Thyroid gland (tissue), 4 donors: ENCODE results near the gene NFIX.
"Not testable (repeated sequence)": the region's sequence is repeated elsewhere in the genome, so short reads cannot be mapped to it uniquely, and the experiment has no call there.

Experiments
- CTCF ChIP-seq, 6 experiments: fragments of 200-600 bp in 3 of 6; fragments of 450-650 bp in 3 of 6; sonication (generic) in 3 of 6; IDR thresholded peaks; one replicate each; pipeline ENCODE4 v1.5.1; 2016 to 2019; ENCODE audit warnings: antibody characterized with exemption in 6 of 6, mild to moderate bottlenecking in 2 of 6, inconsistent platforms in 1 of 6, moderate library complexity in 1 of 6
- POLR2A ChIP-seq, 2 donors: fragments of 450-650 bp; IDR thresholded peaks; one replicate each; pipeline ENCODE4 v1.6.1; 2017; ENCODE audit warnings: antibody characterized with exemption in 2 of 2, mild to moderate bottlenecking in 2 of 2, moderate library complexity in 1 of 2

- TF ChIP-seq CTCF, POLR2A (IDR thresholded peaks at IDR 0.05): not testable (repeated sequence)
Measured at GRCh38 chr19:12976109-12976508, 19.2 kb upstream of the NFIX start.
